GM20000 (cell line): Measurements from ENCODE around the gene SNAP29.
"Not testable (repeated sequence)": the region's sequence is repeated elsewhere in the genome, so short reads cannot be mapped to it uniquely, and the experiment has no call there.

Experiments used
- DNase-seq: peaks from one replicate; pipeline ENCODE4 v3.0.0; 2012; ENCODE audit warnings: low spot score
- TF ChIP-seq, protein P1 (sequence below): IDR thresholded peaks from 2 replicates; pipeline ENCODE4 v1.5.1; 2012; ENCODE audit warnings: mild to moderate bottlenecking, control low read depth; ENCODE audit errors: extremely low read depth, missing control alignments

Gene SNAP29

DNA sequence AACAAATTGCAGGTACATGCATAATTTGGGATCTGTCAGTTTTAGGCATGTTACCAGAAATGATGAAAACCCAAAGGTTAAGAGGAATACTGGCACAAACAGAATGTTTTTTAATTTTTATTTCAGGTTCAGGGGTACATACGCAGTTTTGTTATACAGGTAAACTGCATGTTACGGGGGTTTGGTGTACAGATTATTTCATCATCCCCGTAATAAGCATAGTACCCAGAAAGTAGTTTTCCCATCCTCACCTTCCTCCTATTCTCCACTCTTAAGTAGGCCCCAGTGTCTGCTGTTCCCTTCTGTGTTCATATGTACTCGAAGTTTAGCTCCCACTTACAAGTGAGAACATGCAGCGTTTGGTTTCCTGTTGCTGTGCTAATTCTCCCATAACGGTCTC, 33.2 kb upstream of the SNAP29 start:
- DNase-seq = no peak

DNA sequence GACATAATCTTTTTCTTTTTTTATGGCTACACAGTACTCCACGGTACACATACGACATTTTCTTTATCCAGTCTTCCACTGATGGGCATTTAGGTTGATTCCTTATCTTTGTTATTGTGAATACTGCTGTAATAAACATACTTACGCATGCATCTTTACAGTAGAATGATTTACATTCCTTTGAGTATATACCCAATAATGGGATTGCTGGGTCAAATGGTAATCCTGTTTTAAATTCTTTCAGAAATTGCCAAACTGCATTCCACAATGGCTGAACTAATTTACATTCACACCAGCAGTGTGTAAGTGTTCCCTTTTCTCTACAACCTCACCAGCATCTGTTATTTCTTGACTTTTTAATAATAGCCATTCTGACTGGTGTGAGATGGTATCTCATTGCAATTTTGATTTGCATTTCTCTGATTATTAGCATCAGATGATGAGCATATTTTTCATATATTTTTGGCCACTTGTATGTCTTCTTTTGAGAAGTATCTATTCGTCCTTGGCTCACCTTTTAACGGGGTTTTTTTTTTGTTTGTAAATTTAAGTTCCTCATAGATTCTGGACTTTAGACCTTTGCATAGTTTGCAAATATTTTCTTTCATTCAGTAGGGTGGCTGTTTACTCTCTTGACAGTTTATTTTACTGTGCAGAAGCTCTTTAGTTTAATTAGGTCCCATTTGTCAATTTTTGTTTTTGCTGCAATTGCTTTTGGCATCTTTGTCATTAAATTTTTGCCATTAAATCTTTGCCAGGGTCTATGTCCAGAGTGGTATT, 32.2 kb upstream of the SNAP29 start:
- not testable (repeated sequence) for DNase-seq

More for the DNA sequence above, 33.2 kb upstream of the SNAP29 start:
- TF ChIP-seq, protein P1, sequence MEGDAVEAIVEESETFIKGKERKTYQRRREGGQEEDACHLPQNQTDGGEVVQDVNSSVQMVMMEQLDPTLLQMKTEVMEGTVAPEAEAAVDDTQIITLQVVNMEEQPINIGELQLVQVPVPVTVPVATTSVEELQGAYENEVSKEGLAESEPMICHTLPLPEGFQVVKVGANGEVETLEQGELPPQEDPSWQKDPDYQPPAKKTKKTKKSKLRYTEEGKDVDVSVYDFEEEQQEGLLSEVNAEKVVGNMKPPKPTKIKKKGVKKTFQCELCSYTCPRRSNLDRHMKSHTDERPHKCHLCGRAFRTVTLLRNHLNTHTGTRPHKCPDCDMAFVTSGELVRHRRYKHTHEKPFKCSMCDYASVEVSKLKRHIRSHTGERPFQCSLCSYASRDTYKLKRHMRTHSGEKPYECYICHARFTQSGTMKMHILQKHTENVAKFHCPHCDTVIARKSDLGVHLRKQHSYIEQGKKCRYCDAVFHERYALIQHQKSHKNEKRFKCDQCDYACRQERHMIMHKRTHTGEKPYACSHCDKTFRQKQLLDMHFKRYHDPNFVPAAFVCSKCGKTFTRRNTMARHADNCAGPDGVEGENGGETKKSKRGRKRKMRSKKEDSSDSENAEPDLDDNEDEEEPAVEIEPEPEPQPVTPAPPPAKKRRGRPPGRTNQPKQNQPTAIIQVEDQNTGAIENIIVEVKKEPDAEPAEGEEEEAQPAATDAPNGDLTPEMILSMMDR = no peak

DNA sequence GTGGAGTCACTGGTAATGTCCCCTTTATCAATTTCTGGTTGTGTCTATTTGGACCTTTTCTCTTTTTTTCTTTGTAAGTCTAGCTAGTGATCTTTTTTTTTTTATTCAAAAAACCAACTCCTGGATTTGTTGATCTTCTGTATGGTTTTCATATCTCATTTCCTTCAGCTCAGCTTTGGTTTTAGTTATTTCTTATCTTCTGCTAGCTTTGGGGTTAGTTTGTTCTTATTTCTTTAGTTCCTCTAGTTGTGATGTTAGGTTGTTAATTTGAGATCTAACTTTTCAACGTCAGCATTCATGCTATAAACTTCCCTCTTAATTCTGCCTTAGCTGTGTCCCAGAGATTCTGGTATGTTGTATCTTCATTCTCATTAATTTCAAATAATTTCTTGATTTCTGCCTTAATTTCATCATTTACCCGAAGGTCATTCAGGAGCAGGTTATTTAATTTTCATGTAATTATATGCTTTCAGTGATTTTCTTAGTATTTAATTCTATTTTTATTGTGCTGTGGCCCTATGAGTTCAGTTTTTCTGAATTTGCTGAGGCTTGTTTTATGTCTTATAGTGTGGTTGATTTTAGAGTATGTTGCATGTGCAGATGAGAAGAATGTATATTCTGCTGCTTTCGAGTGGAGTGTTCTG, 29.2 kb upstream of the SNAP29 start:
- TF ChIP-seq, protein P1 = no peak
- no peak for DNase-seq

DNA sequence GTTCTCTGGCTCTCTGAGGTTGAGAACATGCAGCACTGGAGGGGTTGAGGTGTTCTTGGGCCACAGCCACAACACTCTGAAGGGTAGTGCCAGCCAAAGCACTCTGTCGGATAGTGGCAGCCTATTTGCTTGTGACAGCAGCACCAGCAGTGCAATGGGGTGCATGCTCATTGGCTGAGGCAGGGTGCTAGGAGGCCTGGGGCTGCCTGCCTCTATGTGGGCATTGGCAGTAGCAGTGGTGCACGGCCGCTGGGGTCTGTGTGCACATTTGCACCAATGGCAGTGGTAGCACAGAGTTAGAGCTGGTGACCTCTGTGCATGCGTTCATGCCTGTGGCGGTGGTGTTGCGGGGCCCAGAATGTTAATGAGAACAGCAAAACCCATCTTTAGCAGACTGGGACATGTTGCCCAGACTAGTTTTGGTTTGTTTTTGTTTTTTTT, 25.6 kb upstream of the SNAP29 start:
- TF ChIP-seq, protein P1 = no peak
- DNase-seq = no peak

DNA sequence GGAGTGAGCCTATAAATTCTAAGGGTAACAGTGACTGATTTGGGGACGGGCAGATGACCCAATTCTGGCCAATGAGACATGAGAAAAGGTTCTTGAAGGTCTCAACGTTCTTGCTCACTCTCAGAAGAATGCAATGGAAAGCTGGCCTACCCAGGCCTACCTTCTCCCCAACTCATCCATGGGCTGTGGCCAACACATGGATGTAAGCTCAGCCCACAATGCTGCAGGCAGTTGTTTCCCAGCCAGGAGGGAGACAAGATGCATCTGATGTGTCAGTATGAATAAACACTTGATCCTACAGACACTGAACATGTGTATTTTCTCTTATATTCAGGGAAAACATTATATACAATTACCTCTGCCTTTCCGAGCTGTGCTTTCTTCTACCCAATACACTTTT, 24.6 kb upstream of the SNAP29 start:
- TF ChIP-seq, protein P1 = no peak

DNA sequence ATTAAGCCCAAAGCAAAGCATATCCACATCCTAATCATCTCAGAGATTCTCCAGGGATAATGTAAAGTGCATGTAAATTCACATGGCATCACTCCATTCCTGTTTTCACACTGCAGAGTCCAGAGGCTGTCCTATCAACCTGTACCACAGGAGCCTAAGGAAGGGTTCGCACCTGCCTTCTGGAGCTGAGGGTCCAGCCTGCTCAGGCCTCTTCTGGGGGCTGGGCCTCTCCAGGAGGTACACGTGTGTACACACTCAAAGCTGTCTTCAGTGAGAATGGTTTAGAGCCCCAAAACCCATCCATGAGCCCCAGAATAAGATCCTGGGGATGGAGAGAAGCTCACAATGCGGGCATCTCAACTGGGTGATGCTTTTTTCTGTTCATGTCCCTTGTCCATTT, 24.1 kb upstream of the SNAP29 start:
- TF ChIP-seq, protein P1 = no peak

More for the DNA sequence above, 24.6 kb upstream of the SNAP29 start:
- DNase-seq = no peak

DNA sequence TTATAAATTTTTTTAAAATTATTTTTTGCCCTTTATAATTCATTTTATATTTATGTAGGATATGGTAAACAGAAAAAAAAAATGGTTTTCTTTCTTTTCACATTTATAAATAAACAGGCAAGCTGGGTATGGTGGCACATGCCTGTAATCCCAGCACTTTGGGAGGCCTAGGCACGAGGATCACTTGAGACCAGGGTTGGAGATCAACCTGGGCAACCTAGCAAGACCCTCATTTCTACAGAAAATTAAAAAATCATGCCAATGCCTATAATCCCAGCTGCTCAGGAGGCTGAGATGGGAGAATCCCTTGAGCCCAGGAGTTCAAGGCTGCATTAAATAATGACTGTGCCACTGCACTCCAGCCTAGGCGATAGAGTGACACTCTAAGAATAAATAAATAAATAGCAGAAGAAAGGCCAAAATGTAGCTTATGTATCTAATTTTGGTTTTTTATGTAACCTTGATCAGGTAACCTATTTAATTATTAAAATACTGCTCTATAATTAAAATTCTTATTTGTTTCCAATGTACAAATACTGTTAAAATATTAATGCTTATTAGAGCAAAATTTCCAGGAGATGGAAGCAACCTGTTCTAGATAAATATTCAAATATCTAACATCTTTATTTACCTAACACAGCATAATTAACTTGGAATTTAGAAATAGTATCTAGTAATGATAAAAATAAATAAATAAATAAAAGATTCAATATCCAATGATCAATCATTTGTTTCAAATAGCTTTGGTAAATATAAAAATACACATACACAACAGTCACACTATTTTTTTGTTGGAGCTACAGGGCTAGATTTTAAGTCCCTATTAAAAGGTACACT, 21.6 kb upstream of the SNAP29 start:
- TF ChIP-seq, protein P1 = no peak
- no peak for DNase-seq

More for the DNA sequence above, 24.1 kb upstream of the SNAP29 start:
- DNase-seq = no peak

DNA sequence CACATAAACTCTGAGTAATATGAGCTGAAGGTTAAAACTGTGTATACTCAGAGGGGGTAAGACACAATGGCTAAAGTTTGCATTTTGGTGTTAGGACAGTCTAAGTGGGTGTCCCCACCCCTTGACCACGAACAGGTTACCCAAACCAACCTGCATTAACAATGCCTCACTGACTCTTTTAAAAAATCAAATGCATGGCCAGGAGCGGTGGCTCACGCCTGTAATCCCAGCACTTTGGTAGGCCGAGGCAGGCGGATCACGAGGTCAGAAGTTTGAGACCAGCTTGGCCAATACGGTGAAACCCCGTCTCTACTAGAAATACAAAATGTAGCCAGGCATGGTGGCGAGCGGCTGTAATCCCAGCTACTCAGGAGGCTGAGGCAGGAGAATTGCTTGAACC, 19.5 kb upstream of the SNAP29 start:
- not testable (repeated sequence) for DNase-seq
